HepG2 (cell line): ENCODE data around the gene TFPI. TPM values are rescaled to one million over a fixed set of nuclear protein-coding genes. Genes with fewer than 3 reads are reported as not detected.

ENCODE experiments used
- ATF7 ChIP-seq, 2 experiments: fragments of 450-650 bp in 1 of 2; sonication (generic) in 1 of 2; formaldehyde crosslinking in 1 of 2; IDR thresholded peaks; 2 replicates each; pipeline versions ENCODE4 v1.4.0 to v1.6.1; 2016 to 2020; ENCODE audit warnings: antibody characterized with exemption in 1 of 2, mild to moderate bottlenecking in 1 of 2, missing genetic modification reagents in 1 of 2
- HDAC6 ChIP-seq: fragments of 200-600 bp; sonication (generic); IDR thresholded peaks from 2 replicates; pipeline ENCODE4 v1.7.0; 2017; ENCODE audit warnings: mild to moderate bottlenecking, antibody characterized with exemption, low read length, low read depth
- HHEX ChIP-seq: IDR thresholded peaks from 2 replicates; pipeline ENCODE4 v1.6.1; 2016; ENCODE audit warnings: control low read depth
- NR2C2 ChIP-seq: sonication (generic); formaldehyde crosslinking; IDR thresholded peaks from 2 replicates; pipeline ENCODE4 v1.4.0; 2020; ENCODE audit warnings: missing genetic modification reagents, mild to moderate bottlenecking, moderate library complexity, borderline replicate concordance
- PHF8 ChIP-seq: sonication (generic); formaldehyde crosslinking; IDR thresholded peaks from 2 replicates; pipeline ENCODE4 v1.5.0; 2020; ENCODE audit warnings: missing genetic modification reagents
- U2AF2 ChIP-seq: fragments of 200-400 bp; formaldehyde crosslinking; IDR thresholded peaks from 2 replicates; pipeline ENCODE4 v1.6.1; 2017; ENCODE audit warnings: low read depth, mild to moderate bottlenecking, low read length
- ZBTB1 ChIP-seq: sonication (generic); formaldehyde crosslinking; IDR thresholded peaks from 2 replicates; pipeline ENCODE4 v1.4.0; 2020; ENCODE audit warnings: missing genetic modification reagents, borderline replicate concordance
- ZIK1 ChIP-seq: sonication (generic); formaldehyde crosslinking; IDR thresholded peaks from 2 replicates; pipeline ENCODE4 v1.5.0; 2020; ENCODE audit warnings: mild to moderate bottlenecking, low read depth, missing genetic modification reagents, borderline replicate concordance
- ZNF234 ChIP-seq: sonication (generic); formaldehyde crosslinking; conservative IDR thresholded peaks from 2 replicates; pipeline ENCODE4 v1.5.1; 2020; ENCODE audit warnings: mild to moderate bottlenecking, missing genetic modification reagents
- ZNF274 ChIP-seq: sonication (generic); formaldehyde crosslinking; IDR thresholded peaks from 2 replicates; pipeline ENCODE4 v1.5.1; 2020; ENCODE audit warnings: mild to moderate bottlenecking, missing genetic modification reagents
- ZNF326 ChIP-seq: sonication (generic); formaldehyde crosslinking; IDR thresholded peaks from 2 replicates; pipeline ENCODE4 v1.4.0; 2020; ENCODE audit warnings: missing genetic modification reagents, borderline replicate concordance
- ZNF460 ChIP-seq: sonication (generic); formaldehyde crosslinking; IDR thresholded peaks from 2 replicates; pipeline ENCODE4 v1.5.1; 2020; ENCODE audit warnings: missing genetic modification reagents, mild to moderate bottlenecking, borderline replicate concordance
- ZNF768 ChIP-seq: sonication (generic); formaldehyde crosslinking; IDR thresholded peaks from 2 replicates; pipeline ENCODE4 v1.4.0; 2020; ENCODE audit warnings: missing genetic modification reagents
- ZNF772 ChIP-seq: sonication (generic); formaldehyde crosslinking; IDR thresholded peaks from 2 replicates; pipeline ENCODE4 v1.5.0; 2020; ENCODE audit warnings: mild to moderate bottlenecking, missing genetic modification reagents
- polyA plus RNA-seq, 8 experiments: library from polyadenylated mRNA; depleted of rRNA in 3 of 8; stranded (reverse) in 7 of 8; unstranded in 1 of 8; fragments of >200 nt; fragmentation: Illumina TruSeq in 4 of 8; extraction: Trizol in 4 of 8; gene quantifications; 2 replicates each; pipeline versions ENCODE4 v1.2.1 to v1.2.3, GENCODE V29; 2011 to 2016; ENCODE audit warnings: low read depth in 4 of 8, missing spikeins in 1 of 8, mixed read lengths in 1 of 8; ENCODE audit not compliant: insufficient read depth in 1 of 8
- total RNA-seq, 5 experiments: library from RNA; depleted of rRNA; stranded (reverse); fragments of >200 nt; fragmentation: Illumina TruSeq; extraction: Trizol; gene quantifications; 2 replicates each; pipeline ENCODE4 v1.2.3, GENCODE V29; 2016; ENCODE audit warnings: low read depth in 1 of 5
- TF ChIP-seq, protein P1 (sequence below): sonication (generic); formaldehyde crosslinking; IDR thresholded peaks from 2 replicates; pipeline ENCODE4 v1.5.0; 2020; ENCODE audit warnings: missing genetic modification reagents
- TF ChIP-seq, protein P2 (sequence below): sonication (generic); formaldehyde crosslinking; IDR thresholded peaks from 2 replicates; pipeline ENCODE4 v1.4.0; 2020; ENCODE audit warnings: missing genetic modification reagents, borderline replicate concordance
- TF ChIP-seq, protein P3 (sequence below): sonication (generic); formaldehyde crosslinking; IDR thresholded peaks from 2 replicates; pipeline ENCODE4 v1.9.0; 2021; ENCODE audit warnings: missing genetic modification reagents, borderline replicate concordance
- TF ChIP-seq, protein P4 (sequence below): sonication (generic); formaldehyde crosslinking; IDR thresholded peaks from 2 replicates; pipeline ENCODE4 v1.5.1; 2020; ENCODE audit warnings: mild to moderate bottlenecking, missing genetic modification reagents, borderline replicate concordance
- TF ChIP-seq, protein P5 (sequence below): sonication (generic); formaldehyde crosslinking; conservative IDR thresholded peaks from 2 replicates; pipeline ENCODE4 v1.5.0; 2020; ENCODE audit warnings: missing genetic modification reagents

Gene TFPI
- total and polyA plus RNA-seq, 2 of the 13 experiments (the other 11 are each of a cell fraction or from before 2014, with no cell fraction given): 301 to 436 TPM

DNA sequence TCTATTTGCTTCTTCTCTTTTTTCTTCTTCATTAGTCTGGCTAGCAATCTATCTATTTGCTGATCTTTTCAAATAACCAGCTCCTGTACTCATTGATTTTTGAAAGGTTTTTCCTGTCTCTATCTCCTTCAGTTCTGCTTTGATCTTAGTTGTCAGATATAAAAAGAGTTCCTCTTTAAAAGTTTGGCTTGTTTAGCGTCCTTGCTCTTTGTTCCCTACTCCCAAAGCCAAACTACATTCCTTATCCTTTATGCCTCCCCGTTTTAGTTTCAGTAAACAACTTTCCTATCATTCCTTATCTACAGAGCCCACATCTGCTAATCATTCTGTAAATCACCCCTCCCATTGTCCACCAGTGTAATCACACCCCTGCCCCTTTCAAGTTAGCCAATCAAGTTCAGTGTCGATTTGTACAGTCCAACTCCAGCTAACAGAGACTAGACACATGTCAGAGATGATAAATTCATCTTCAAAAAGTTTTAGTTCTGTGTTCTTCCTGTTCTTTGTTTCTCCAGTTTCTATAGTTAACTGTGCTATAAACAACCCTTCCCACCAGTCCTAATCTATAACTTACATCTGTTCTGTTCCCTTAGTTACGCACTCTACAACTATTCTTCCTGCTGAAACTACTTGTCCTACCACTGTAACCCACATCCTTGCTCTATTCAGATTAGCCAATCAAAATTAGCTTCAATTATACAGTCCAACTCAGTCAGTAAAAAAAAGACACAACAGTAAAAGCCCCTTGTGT is 44.4 kb downstream of the TFPI start (continued):
- TF ChIP-seq ZBTB1 (CRISPR knock-in tag) (no peak), PHF8 (CRISPR knock-in tag) (no peak; the same call in 1 of the 2 replicates), U2AF2 (no peak), ATF7 (IDR thresholded peaks at IDR 0.05) (0 out of 2 replicates have a peak, but pooled peaks have one; percentile 25), ATF7 (CRISPR knock-in tag; IDR thresholded peaks at IDR 0.05) (no peak; the same call in 1 of the 2 replicates), ZIK1 (CRISPR knock-in tag) (no peak), ZNF234 (CRISPR knock-in tag) (no peak), ZNF460 (CRISPR knock-in tag) (no peak), ZNF768 (CRISPR knock-in tag) (no peak), HDAC6 (no peak; the same call in 1 of the 2 replicates), ZNF274 (CRISPR knock-in tag) (no peak), NR2C2 (peak; percentile 32), ZNF772 (no peak), ZNF326 (CRISPR knock-in tag) (no peak), HHEX (CRISPR knock-in tag) (peak; percentile 92)
- TF ChIP-seq, protein P1, sequence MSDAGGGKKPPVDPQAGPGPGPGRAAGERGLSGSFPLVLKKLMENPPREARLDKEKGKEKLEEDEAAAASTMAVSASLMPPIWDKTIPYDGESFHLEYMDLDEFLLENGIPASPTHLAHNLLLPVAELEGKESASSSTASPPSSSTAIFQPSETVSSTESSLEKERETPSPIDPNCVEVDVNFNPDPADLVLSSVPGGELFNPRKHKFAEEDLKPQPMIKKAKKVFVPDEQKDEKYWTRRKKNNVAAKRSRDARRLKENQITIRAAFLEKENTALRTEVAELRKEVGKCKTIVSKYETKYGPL (CRISPR knock-in tag): no peak
- TF ChIP-seq, protein P2, sequence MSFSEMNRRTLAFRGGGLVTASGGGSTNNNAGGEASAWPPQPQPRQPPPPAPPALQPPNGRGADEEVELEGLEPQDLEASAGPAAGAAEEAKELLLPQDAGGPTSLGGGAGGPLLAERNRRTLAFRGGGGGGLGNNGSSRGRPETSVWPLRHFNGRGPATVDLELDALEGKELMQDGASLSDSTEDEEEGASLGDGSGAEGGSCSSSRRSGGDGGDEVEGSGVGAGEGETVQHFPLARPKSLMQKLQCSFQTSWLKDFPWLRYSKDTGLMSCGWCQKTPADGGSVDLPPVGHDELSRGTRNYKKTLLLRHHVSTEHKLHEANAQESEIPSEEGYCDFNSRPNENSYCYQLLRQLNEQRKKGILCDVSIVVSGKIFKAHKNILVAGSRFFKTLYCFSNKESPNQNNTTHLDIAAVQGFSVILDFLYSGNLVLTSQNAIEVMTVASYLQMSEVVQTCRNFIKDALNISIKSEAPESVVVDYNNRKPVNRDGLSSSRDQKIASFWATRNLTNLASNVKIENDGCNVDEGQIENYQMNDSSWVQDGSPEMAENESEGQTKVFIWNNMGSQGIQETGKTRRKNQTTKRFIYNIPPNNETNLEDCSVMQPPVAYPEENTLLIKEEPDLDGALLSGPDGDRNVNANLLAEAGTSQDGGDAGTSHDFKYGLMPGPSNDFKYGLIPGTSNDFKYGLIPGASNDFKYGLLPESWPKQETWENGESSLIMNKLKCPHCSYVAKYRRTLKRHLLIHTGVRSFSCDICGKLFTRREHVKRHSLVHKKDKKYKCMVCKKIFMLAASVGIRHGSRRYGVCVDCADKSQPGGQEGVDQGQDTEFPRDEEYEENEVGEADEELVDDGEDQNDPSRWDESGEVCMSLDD (CRISPR knock-in tag): peak; percentile 31; the same call in 1 of the 2 replicates
- TF ChIP-seq, protein P3, sequence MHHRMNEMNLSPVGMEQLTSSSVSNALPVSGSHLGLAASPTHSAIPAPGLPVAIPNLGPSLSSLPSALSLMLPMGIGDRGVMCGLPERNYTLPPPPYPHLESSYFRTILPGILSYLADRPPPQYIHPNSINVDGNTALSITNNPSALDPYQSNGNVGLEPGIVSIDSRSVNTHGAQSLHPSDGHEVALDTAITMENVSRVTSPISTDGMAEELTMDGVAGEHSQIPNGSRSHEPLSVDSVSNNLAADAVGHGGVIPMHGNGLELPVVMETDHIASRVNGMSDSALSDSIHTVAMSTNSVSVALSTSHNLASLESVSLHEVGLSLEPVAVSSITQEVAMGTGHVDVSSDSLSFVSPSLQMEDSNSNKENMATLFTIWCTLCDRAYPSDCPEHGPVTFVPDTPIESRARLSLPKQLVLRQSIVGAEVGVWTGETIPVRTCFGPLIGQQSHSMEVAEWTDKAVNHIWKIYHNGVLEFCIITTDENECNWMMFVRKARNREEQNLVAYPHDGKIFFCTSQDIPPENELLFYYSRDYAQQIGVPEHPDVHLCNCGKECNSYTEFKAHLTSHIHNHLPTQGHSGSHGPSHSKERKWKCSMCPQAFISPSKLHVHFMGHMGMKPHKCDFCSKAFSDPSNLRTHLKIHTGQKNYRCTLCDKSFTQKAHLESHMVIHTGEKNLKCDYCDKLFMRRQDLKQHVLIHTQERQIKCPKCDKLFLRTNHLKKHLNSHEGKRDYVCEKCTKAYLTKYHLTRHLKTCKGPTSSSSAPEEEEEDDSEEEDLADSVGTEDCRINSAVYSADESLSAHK (CRISPR knock-in tag): no peak
- TF ChIP-seq, protein P4, sequence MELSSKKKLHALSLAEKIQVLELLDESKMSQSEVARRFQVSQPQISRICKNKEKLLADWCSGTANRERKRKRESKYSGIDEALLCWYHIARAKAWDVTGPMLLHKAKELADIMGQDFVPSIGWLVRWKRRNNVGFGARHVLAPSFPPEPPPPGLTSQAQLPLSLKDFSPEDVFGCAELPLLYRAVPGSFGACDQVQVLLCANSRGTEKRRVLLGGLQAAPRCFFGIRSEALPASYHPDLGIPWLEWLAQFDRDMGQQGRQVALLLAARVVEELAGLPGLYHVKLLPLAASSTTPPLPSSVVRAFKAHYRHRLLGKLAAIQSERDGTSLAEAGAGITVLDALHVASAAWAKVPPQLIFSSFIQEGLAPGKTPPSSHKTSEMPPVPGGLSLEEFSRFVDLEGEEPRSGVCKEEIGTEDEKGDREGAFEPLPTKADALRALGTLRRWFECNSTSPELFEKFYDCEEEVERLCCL (CRISPR knock-in tag): peak; percentile 78; the same call in 1 of the 2 replicates
- TF ChIP-seq, protein P5, sequence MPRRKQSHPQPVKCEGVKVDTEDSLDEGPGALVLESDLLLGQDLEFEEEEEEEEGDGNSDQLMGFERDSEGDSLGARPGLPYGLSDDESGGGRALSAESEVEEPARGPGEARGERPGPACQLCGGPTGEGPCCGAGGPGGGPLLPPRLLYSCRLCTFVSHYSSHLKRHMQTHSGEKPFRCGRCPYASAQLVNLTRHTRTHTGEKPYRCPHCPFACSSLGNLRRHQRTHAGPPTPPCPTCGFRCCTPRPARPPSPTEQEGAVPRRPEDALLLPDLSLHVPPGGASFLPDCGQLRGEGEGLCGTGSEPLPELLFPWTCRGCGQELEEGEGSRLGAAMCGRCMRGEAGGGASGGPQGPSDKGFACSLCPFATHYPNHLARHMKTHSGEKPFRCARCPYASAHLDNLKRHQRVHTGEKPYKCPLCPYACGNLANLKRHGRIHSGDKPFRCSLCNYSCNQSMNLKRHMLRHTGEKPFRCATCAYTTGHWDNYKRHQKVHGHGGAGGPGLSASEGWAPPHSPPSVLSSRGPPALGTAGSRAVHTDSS (CRISPR knock-in tag): no peak
